HG03060 (cell line): Measurements from ENCODE around the gene FRMD4B.

Source experiments
- ATAC-seq: cut with Tn5 transposase; IDR thresholded peaks from one replicate; pipeline ENCODE4 v1.9.1; 2021; ENCODE audit warnings: low read depth, moderate number of reproducible peaks; ENCODE audit not compliant: unreplicated experiment

The FRMD4B gene

GRCh38 chr3:69368129-69368741 lies 17.7 kb downstream of the FRMD4B start:
- peak; percentile 99 for ATAC-seq

GRCh38 chr3:69367586-69367985 lies 18.3 kb downstream of the FRMD4B start:
- ATAC-seq, result no peak

- ATAC-seq, result no peak
Observed at GRCh38 chr3:69364354-69364753, 21.5 kb downstream of the FRMD4B start.

GRCh38 chr3:69360690-69361089 lies 25.2 kb downstream of the FRMD4B start:
- no peak for ATAC-seq

GRCh38 chr3:69359916-69360315 lies 26.0 kb downstream of the FRMD4B start:
- no peak for ATAC-seq

- ATAC-seq, result no peak
Observed at GRCh38 chr3:69359339-69359893, 26.5 kb downstream of the FRMD4B start.

- ATAC-seq, result no peak
Observed at GRCh38 chr3:69357196-69357595, 28.7 kb downstream of the FRMD4B start.

GRCh38 chr3:69354948-69355347 lies 30.9 kb downstream of the FRMD4B start:
- ATAC-seq, result no peak

GRCh38 chr3:69353503-69353902 lies 32.4 kb downstream of the FRMD4B start:
- no peak for ATAC-seq

GRCh38 chr3:69353088-69353478 lies 32.8 kb downstream of the FRMD4B start:
- no peak for ATAC-seq

GRCh38 chr3:69352305-69353087 lies 33.4 kb downstream of the FRMD4B start:
- ATAC-seq, result no peak

- no peak for ATAC-seq
Observed at GRCh38 chr3:69343875-69344274, 42.0 kb downstream of the FRMD4B start.

GRCh38 chr3:69342074-69342473 lies 43.8 kb downstream of the FRMD4B start:
- no peak for ATAC-seq

- no peak for ATAC-seq
Observed at GRCh38 chr3:69339760-69340159, 46.1 kb downstream of the FRMD4B start.

- no peak for ATAC-seq
Observed at GRCh38 chr3:69338911-69339310, 47.0 kb downstream of the FRMD4B start.

- ATAC-seq, result no peak
Observed at GRCh38 chr3:69332934-69333333, 53.0 kb downstream of the FRMD4B start.

- no peak for ATAC-seq
Observed at GRCh38 chr3:69330891-69331400, 54.9 kb downstream of the FRMD4B start.

- no peak for ATAC-seq
Observed at GRCh38 chr3:69329892-69330291, 56.0 kb downstream of the FRMD4B start.

- ATAC-seq, result no peak
Observed at GRCh38 chr3:69328963-69329302, 57.0 kb downstream of the FRMD4B start.

GRCh38 chr3:69328103-69328962 lies 57.6 kb downstream of the FRMD4B start:
- no peak for ATAC-seq

GRCh38 chr3:69326855-69327300 lies 59.0 kb downstream of the FRMD4B start:
- ATAC-seq, result peak; percentile 71
